Ovary (tissue), 9 donors: ENCODE measurements around the gene LUC7L3. TPM values are rescaled to one million over a fixed set of nuclear protein-coding genes. Genes with fewer than 3 reads are reported as not detected.

Experiments used
- DNase-seq, 5 donors: peaks; one replicate each; pipeline ENCODE4 v3.0.0-alpha.2; 2019 to 2020
- H3K27ac ChIP-seq, 2 donors: fragments of 200-600 bp; one replicate each; pipeline versions ENCODE4 v1.5.1 to v1.8.0; 2019 to 2022
- H3K27me3 ChIP-seq: fragments of 200-600 bp; one replicate; pipeline ENCODE4 v1.8.0; 2022
- H3K36me3 ChIP-seq: fragments of 200-600 bp; sonication (generic); one replicate; pipeline ENCODE4 v1.5.1; 2019
- H3K4me1 ChIP-seq: one replicate; pipeline ENCODE4 v1.8.1; 2013; ENCODE audit warnings: mild to moderate bottlenecking, moderate library complexity; ENCODE audit not compliant: insufficient read depth
- H3K4me3 ChIP-seq: fragments of 200-600 bp; sonication (generic); one replicate; pipeline ENCODE4 v1.5.1; 2017
- H3K9me3 ChIP-seq, 2 donors: fragments of 200-600 bp in 1 of 2; sonication (generic) in 1 of 2; one replicate each; pipeline versions ENCODE4 v1.5.1 to v1.8.1; 2013 to 2019; ENCODE audit warnings: mild to moderate bottlenecking in 1 of 2, moderate library complexity in 1 of 2
- CTCF ChIP-seq, 3 donors: fragments of 450-650 bp in 2 of 3; fragments of 200-600 bp in 1 of 3; IDR thresholded peaks; one replicate each; pipeline versions ENCODE4 v1.5.1 to v1.8.0; 2016 to 2022; ENCODE audit warnings: antibody characterized with exemption in 3 of 3, mild to moderate bottlenecking in 1 of 3
- EP300 ChIP-seq: sonication (generic); formaldehyde crosslinking; IDR thresholded peaks from one replicate; pipeline ENCODE4 v1.6.1; 2017; ENCODE audit warnings: antibody characterized with exemption
- POLR2A ChIP-seq: fragments of 450-650 bp; IDR thresholded peaks from one replicate; pipeline ENCODE4 v1.6.1; 2017; ENCODE audit warnings: antibody characterized with exemption, mild to moderate bottlenecking, moderate library complexity
- WGBS, 3 donors: extraction: QIAGEN DNeasy Blood & Tissue Kit in 1 of 3; methylation state at CpG; one replicate each; pipeline versions ENCODE4 v1.1.5 to v1.1.7; 2013 to 2017; 5-methylcytosine and 5-hydroxymethylcytosine counted together
- intact Hi-C, 4 donors: fragments of 100-400 bp; cut with DNase I; formaldehyde crosslinking; loops; one replicate each; pipeline versions ENCODE4 v1.11.0 to v1.15.1; 2022 to 2023
- polyA plus RNA-seq, 2 donors: library from polyadenylated mRNA; stranded (reverse); fragments of 200-250 nt in 1 of 2; fragments of 350-450 nt in 1 of 2; fragmentation: Illumina TruSeq in 1 of 2; extraction: RNeasy Lipid Tissue Mini Kit (QIAGEN cat#74804) in 1 of 2; gene quantifications; one replicate each; pipeline ENCODE4 v1.2.3, GENCODE V29; 2013 to 2014
- total RNA-seq, 7 donors: library from RNA; depleted of rRNA in 2 of 7; stranded (reverse); fragments of >200 nt in 2 of 7; fragmentation: NEBNext Ultra II Directional in 3 of 7; extraction: Animal tissue kit (Norgen Biotek cat#: 25700) in 3 of 7; gene quantifications; one replicate each; pipeline versions ENCODE4 v1.1.0 to v1.2.4, GENCODE V29; 2016 to 2023
- donor health status: DM: no; HTN: no; CAD: no; lungs with moderate emphysema.
- donor health status: DM: no; HTN: no; CAD: no.
- donor health status: Bipolar disorder and iron deficiency.
- donor health status: DM: yes; HTN: yes; CAD: no.
- donor health status: DM: no; HTN: no; CAD: no.
- donor health status: DM: yes; HTN: yes; CAD: no.

LUC7L3 gene
- total and polyA plus RNA-seq, 9 donors, result 96.5 to 172 (median 139) TPM

GRCh38 chr17:50697062-50697461 lies 22.3 kb upstream of the LUC7L3 start:
- TF ChIP-seq POLR2A (no peak), CTCF (IDR thresholded peaks at IDR 0.05) (no peak), EP300 (no peak)
- H3K36me3 ChIP-seq, result no peaks in the 10 kb centered on the region
- H3K27me3 ChIP-seq, result no peaks in the 10 kb centered on the region
- no peaks in the 10 kb centered on the region for H3K9me3 ChIP-seq
- peaks cover 7% of the 10 kb centered on the region for H3K4me1 ChIP-seq
- DNase-seq, result no peak
- 83 to 92% (median 87%) methylated on average over 3 of the region's 3 CpGs for WGBS, 3 donors
- H3K4me3 ChIP-seq, result no peak overlapping the region
- no peak overlapping the region for H3K27ac ChIP-seq
- intact Hi-C loops, result loop anchor here (5.0 to 10.0 kb wide), 3 partner anchors 145 to 212 kb away; partner anchors contain the start of gene SPATA20 (in 2 of the 4)

GRCh38 chr17:50697663-50698272 lies 21.6 kb upstream of the LUC7L3 start:
- H3K27ac ChIP-seq, result no peak overlapping the region
- 31 to 44% (median 41%) methylated on average over 3 of the region's 3 CpGs for WGBS, 3 donors
- no peak for DNase-seq
- no peaks in the 10 kb centered on the region for H3K27me3 ChIP-seq
- H3K36me3 ChIP-seq, result no peaks in the 10 kb centered on the region
- no peaks in the 10 kb centered on the region for H3K9me3 ChIP-seq
- H3K4me1 ChIP-seq, result peaks cover 4% of the 10 kb centered on the region
- TF ChIP-seq POLR2A (no peak), EP300 (no peak)
- intact Hi-C loops, result loop anchor here (5.0 to 10.0 kb wide), 3 partner anchors 145 to 213 kb away; partner anchors contain the start of gene SPATA20 (in 2 of the 4)
- H3K4me3 ChIP-seq, result no peak overlapping the region

GRCh38 chr17:50699410-50699809 lies 20.0 kb upstream of the LUC7L3 start:
- Histone ChIP-seq H3K27ac (no peak overlapping the region), H3K4me3 (no peak overlapping the region), H3K9me3 (no peaks in the 10 kb centered on the region), H3K27me3 (no peaks in the 10 kb centered on the region), H3K36me3 (no peaks in the 10 kb centered on the region), H3K4me1 (peaks cover 1% of the 10 kb centered on the region)
- TF ChIP-seq POLR2A, result no peak
- no peak for TF ChIP-seq EP300
- no peak for TF ChIP-seq CTCF (IDR thresholded peaks at IDR 0.05)
- no peak for DNase-seq
- intact Hi-C loops, result loop anchor here (5.0 to 10.0 kb wide), 3 partner anchors 147 to 215 kb away; partner anchors contain the start of gene SPATA20 (in 2 of the 4)
- 84% methylated on average over 7 of the region's 7 CpGs for WGBS, 3 donors

- intact Hi-C loops, result no loop called here
Observed at GRCh38 chr17:50703162-50703561, 16.2 kb upstream of the LUC7L3 start.

More at GRCh38 chr17:50703162-50703561, 16.2 kb upstream of the LUC7L3 start:
- no peaks in the 10 kb centered on the region for H3K9me3 ChIP-seq
- no peaks in the 10 kb centered on the region for H3K27me3 ChIP-seq
- H3K36me3 ChIP-seq, result no peaks in the 10 kb centered on the region
- TF ChIP-seq EP300, result no peak
- TF ChIP-seq POLR2A, result no peak
- no peak for TF ChIP-seq CTCF (IDR thresholded peaks at IDR 0.05)
- WGBS, 3 donors, result 89 to 94% (median 89%) methylated on average over 3 of the region's 3 CpGs
- H3K27ac ChIP-seq, result no peak overlapping the region
- peaks cover 4% of the 10 kb centered on the region for H3K4me1 ChIP-seq
- no peak for DNase-seq
- H3K4me3 ChIP-seq, result no peak overlapping the region
